Inferior parietal cortex (tissue), 1 donor: ENCODE measurements around the gene EVX1.

Source experiments
- DNase-seq: peaks from one replicate; pipeline ENCODE4 v3.0.0-alpha.2; 2016; ENCODE audit errors: extremely low spot score

EVX1 gene

DNA sequence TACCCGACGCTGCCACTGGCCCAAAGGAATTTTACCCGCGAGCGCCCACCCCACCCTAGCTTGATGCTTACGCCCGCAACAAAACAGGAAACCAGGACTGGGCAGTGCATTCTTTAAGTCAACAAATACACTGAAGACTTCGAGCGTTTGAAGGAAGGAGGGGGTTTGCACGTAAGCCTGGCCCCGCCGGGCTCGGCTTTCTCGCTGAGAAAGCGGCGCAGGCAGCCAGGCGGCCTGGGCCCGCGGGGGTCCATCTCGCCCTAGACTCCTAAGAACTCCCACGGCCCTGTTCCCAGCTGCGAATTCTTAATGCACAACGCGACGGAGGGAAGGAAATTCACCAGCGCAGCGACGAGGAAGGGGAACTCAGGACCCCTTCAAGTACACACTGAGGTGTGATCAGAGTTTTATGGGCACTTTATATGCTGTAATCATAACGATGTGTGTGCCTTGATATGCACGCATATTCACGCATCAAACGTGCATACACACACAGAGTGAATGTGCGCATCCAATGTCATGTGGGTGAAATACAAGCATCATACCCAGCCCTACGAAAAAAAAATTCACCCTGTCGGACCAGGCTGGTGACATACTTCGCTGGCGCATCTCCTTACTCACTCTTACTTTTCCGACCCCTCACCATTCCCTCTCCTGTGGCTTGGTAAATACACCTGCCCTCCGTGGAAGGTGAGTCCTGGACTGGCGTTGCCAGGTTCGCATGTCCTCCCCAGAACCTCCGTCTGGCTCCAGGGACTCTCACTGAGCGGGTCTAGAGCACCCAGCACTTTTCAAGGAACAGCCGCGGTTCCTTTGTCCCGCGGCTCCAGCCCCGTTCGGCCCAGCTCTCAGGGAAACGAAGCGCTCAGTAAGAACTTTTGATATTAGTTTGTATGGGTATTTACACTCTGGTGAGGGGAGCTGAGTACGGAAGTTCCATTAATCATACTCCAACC is 37.0 kb upstream of the EVX1 start:
- DNase-seq, result no peak

DNA sequence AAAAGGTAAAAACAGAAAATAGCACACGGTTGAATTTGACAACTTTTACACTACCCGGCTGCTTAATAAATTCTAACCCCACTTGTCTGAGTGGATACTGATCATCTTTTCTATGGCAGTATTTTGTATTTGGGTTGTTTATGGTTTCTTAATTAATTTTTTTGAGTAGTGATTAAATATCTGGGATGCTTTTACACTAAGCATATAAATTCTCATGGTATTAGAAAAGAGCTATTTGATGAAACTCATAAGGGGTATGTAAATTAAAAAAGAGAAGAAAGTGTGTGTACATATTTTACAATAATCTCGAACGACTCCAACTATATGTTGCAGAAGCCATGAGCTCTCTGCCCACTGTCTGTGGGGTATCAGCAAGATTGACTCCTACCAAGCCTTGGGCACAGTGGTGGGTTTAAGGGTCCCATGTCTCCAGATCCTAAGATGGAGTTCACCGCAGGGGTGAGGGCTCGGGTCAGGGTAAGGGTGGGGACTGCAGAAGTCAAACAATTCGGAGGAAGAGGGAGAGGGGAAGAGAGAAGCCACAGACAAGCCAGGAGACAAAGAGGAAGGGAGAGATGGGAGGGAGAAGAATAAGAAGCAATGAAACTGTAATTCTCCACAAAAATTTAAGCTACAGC is 35.1 kb upstream of the EVX1 start:
- DNase-seq, result no peak

DNA sequence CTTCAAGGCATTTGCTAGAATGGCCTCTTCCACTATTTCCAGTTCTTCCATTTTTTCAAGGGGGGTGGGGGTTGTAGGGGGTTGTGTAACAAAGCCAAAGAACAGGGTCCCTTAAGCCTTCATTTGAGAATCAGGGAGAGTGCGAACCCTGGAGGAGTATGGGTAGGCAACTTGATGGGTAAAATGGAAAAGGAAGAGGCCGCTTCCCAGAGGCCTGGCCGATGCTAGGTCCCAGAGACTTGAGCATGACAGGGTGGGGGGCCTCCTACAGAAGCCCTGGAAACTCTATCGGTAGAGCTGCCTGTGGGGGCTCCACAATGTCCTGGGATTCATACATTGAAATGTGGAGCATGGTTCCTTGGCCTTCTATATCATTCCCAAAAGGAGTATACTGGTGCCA is 33.6 kb upstream of the EVX1 start:
- DNase-seq, result no peak

DNA sequence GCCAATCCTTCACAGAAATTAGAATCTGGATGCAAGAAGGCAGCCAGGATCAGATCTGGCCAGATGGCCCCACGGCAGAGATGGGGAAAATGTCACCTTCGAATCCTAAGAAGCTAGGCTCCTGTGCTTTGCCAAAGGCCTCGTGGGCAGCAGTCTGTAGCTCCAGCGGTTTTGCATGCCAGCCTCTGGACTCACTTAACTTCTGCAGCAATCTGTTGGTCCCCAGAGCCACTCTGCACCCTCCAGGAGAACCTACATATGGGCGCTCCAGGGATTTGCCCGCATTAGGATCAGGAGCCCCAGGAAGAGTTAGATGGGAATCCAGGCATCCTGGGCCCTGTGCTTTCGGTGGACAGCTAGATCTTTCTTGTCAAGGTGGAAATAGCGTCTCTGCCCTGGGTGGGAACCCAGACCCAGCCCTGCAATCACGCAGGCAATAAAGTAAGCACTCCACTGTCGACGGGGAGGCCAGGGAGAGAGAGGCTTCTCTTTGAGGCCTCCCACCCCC is 32.6 kb upstream of the EVX1 start:
- DNase-seq, result no peak

DNA sequence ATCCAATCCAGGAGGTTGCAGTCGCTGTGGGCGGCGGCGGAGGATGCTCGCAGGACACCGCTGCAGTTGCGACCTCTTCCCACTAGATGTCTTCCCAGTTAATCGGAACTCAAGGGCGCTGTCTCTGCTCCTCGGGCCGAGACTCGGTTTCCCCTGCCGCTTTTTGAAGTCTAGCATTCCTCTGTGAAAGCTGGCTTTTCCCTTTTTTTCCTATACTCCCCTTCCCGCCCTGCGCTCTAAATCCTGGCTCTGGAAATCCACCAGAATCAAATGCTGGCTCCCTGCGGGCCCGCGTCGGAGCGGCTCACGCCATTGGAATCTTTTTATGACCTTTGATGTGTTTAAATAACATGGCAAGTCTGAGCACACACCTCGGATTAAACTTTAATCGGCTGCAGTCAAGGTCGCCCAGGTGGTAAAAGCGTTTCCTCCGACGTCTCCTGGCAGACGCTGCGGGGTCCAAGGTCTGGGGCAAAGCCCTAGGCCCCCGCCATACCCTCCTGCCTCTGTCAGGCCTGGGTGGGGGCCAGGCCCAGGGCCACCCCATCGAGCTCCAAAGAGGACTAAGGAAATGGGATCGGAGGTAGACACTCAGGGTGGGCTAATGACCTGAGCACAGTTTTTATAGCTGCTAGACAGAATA is 32.0 kb upstream of the EVX1 start:
- no peak for DNase-seq

DNA sequence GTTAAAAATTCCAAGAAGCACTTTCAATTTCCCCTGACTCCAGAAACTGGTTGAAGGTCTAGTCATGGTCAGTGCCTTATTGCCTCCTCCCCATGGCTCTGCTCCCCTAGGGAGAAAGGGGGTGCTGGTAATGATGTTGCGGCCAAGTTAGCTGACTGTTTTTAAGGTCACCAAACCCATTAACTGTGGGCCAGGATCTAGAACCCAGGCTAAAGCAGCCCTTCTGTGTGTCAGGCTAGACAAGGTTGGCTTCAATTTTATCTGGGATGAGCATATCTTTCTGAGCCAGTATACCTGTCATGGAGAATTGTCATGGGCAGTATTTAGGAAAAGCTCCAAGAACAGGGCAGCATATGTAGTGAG is 31.5 kb upstream of the EVX1 start:
- no peak for DNase-seq

DNA sequence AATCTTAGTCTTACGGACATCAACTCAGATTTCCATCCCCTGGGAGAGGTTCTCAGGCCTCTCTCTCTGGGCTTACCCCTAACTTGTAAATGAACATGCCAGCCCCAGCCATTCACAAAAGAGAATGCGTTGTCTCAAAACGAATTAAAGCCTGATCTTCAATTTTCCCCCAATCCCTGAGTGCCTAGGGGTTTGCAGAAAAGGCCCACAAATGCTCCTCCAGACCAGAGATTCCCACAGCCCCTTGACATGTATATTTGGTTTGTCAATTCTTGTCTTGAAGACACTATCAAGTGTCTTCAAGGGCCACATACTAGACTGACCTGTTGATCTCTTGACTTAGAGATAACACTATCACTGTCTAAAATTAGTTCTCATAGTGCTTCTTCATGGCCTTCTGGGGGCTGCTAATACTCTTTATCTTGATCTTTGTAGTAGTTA is 30.8 kb upstream of the EVX1 start:
- no peak for DNase-seq

DNA sequence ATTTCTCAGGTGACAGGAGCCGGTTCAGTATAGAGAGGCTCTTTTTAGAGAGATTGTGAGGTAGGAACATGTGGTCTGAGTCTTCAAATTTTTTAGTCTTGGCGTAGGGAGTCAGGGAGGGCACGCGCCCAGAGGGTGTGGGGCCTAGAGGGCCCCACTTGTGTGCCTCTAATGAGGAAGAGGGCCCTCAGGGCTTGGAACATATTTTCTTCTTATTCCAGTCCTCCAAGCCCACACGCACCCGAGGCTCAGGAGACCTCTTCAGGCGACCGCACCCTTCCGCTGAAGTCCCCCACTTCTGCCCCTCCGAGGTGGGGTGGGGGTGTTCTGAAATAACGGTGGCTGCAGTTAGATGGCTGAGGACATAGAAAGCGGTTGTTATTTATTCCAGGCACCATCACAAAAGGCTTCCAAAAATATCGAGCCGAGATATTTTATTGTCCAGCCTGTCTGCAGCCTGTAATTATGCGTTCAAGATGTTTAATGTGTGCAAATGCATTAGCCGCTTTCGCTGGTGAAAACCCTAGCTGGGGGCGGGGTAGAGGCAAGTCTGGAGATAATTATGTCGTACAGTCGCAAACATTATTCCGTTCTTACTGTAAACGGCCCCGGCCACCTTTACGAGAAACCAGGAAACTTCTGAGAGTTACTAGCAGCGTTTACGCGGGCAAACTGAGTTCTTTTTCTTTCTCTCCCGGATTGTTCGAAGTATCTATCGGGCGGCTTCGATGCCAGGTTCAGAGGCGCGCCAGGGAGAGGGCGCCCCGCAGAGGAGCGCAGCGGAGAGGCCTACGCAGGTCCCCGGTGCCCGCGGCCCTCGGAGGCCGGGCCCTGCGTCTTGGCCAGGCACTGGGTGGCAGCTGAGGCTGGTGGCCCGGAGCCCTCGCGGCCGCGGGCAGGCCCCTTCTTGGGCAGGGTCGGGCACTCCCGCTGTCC is 29.8 kb upstream of the EVX1 start:
- DNase-seq, result no peak

DNA sequence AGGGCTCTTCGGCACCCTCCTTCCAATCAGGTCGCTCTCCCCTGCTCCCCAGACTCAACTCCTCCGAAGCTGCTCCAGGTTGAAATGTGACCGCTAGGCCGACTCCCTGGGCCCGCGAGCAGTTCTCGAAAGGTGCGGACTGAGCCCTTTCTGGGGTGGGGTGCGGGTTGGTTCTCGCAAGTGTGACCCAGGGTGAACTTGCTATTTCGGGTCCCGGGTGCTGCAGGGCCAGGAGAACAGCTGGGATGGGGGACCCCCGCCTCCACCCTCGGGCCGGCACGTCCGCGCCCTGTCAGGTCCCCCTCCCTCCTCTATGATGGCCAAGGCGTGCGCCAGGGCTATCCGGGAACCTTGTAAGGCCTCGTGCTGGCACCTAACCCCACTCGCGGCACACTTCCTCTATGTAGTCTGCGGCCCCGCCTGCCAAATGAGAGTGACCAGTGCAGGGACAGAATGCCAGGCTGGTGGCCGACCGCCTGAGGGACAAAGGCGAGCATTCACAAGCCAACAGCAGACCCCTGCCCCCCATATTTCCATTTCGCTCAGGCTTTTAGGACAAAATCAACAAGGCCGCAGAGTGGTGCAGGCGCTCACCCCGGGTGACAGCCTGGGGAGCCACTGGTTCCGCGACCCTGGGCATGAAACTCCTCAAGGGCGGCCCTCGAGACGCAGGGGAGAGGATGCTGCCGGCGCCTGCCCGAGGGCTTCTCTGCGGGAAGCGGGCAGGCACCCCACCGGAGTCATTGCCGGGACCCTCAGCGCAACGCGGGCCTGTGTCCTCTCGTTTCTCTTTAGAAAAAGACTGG is 29.0 kb upstream of the EVX1 start:
- no peak for DNase-seq

DNA sequence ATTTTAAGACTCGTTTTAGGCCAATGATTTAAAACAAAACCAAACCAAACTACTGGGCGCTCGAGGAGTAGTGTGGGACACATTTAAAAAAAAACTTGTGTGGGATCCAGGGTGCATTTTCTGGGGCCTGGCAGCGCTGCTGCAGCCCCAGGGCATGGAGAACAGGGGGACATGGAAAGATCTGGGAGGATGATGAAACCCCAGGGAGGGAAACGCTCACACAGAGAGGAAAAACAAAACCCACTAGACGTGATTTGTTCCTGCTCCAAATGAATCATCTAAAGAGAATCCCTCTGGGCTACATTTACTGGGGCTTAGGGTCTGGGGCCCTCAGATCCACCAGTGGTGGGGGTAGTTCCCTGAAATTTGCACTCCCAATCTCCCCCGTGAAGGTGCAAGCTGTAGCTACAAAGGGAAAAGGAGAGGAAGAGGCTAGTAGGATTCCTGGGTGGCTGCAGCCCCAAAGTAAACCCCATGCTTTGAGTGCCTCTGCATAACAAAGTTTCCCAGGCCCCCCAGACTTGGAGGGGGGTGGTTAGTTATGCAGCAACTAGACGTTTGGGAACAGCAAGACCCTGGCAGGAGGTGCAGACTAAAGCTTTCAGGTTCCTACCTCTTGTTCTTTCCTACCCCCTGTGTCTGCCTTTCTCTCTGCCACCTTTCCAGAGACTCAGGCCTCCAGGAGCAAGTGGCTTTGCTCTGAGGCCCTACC is 28.2 kb upstream of the EVX1 start:
- no peak for DNase-seq

DNA sequence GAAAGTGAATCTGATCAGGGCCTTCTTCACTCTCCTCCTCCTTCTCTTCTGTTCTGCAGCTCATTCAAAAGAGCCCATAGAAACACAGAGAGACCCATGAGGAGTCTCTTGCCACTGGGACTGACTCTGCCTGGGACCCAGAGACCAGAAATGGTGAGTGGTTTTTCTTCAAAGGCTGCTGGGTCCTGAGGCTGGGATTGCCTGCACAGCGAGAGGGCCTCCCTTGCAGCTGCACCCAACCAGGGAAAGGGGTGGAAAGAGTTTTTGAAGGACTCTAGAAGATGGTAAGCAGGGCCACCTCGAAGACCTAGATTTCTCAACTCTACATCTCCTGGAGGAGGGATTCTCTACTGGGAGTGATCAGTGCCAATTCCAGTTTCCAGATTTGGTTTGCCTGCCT is 27.2 kb upstream of the EVX1 start:
- DNase-seq, result no peak

DNA sequence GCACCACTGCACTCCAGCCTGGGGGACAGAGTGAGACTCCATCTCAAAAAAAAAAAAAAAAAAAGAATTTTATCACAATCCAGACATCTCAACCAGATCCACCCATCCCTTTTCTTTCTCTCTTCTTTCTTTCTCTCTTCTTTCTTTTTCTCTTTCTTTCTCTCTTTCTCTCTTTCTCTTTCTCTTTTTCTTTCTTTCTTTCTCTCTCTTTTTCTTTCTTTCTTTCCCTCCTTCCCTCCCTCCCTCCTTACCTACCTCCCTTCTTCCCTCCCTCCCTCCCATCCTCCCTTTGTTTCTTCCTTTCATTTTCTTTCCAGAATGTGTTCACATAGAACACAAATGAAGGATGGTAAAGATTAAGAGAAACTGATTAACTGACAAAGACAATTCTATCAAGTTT is 24.7 kb upstream of the EVX1 start:
- no peak for DNase-seq

DNA sequence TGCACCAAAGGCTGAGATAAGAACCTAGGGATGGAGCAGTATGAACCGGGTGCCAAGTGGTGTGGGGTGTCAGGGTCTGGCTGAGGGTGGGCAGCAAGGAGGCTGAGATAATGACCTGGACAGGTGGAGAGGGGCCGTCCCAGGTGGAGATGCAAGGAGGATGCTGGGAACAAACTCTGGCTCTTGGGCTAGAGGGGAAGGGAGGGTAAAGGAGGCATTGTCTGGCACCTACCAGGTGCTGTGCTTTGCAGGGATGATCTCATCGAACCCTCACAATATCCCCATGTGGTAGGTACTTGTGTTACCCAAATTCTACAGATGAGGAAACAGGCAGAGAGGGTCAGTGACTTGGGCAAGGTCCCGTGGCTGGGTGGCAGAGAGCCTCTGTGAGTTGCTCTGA is 22.8 kb upstream of the EVX1 start:
- DNase-seq, result no peak

DNA sequence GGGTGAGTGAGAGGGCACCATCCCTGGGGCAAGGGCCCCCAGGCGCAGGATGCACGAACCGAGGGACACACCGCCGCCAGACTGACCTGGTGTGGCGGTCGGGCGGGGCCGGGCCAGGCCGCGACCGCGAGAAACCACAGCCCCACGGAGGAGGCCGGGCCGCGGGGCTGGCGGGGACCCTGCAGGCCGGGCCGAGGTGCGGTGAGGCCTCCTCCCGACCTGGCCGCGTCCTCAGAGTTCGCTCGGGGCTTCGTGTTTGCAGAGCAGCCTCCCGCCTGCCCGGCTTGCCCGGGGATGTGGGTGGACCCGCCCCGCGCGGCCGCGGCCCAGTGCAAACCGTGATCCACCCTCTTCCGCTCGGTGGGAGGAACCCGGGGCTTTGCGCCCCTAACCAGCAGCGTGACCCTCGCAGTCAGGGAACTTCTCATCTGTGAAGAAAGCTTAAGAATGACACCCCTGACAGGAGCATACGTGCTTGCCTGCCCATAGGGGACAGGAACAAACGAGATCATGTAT is 22.1 kb upstream of the EVX1 start:
- DNase-seq, result no peak

DNA sequence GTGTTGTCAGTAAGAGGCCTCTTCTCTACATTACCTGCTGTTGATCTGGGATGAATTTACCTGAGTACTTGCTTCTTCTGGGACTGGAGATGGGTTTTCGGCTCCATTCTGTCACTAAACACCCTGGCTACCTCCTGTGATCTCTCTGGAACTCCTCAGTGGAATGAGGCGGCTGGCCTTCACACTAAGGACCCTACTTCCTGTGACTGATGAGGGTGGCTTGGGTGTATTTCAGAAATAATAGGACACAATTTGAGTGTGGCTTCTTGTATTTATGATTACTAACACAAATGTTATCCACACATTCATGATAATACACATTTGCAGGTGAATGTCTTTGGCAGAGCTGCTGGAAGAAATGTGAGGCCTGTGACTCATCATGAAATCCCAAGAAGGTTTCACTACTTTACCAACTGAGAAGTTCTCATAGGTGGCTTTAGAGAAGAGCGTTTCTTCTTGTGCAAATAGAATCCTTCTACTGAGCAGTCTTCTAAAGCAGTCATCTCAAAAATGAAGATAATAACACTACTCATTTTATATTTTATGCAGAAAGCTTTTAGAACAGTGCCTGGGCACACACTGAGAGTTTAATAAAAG is 21.3 kb upstream of the EVX1 start:
- no peak for DNase-seq

DNA sequence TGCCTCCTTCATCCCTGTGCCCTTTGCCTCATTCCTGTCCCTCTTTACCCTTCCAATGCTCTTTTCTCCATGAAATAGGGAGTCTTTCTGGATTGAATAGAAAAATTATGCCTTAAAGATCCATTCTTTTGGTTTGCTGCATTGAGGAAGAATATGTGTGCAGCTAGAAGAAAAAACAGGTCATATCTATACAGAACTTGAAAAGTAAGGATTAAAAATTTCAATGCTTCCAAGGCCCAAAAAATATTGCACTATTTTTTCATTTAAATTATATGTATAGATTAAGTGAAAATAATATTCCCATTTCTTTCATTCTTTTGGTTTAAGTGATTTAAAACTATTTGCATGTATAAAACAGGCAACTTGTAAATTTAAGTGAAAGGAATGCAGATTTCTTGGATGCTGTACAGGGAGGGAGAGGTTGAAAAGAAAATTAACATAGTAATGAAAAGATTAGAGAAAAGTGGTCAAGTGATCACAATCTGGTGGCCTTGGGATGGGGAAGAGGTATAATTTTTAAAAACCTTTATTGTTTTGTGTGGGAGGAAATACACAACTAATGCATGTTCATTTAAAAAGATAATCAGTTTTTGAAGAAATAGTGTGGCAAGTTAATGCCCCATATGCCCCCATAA is 18.5 kb upstream of the EVX1 start:
- no peak for DNase-seq

DNA sequence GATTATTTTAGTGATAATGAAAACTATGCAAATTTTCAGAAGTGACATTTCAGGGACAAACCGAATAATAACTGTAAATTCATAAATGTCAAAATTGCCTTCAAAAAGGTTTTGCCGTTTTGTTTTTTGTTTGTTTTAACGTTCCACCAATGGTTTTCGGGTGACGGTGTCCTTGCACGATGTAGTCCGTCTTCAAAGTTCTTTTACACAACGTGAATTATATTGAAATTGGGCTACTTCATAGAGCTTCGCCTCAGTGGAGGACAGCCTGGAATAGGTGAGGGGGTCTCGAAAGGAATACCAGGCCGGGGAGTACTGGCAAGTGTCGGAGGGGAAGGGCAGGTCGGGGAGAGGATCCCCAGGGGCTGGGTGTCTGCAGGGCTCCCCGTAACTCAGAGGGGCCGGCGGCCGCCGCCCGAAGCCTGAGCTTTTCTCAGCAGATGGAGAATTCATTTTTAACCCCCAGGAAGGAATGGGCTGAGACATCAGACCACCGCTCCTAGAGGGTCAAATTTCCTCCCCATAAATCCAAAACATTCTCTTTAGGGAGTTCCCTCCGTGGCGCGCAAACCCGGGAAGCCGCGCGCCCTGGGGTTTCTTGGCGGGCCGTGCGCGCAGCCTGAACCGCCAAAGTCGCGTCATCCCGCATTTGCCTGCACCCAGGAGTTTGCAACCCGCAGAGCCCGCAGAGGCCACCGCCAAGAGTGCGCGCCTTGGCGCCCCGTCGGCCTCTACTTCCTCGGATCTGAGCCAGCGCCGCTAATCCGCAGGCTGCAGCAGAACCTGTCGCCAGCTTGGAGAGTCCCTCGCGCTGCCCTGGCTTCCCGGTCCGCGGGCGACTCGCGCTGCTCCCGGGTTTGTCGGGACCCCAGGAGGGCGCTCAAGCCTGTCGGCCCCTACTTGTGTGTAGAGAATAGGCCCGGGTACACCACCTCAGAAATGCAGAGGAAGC is 17.3 kb upstream of the EVX1 start:
- DNase-seq, result no peak

DNA sequence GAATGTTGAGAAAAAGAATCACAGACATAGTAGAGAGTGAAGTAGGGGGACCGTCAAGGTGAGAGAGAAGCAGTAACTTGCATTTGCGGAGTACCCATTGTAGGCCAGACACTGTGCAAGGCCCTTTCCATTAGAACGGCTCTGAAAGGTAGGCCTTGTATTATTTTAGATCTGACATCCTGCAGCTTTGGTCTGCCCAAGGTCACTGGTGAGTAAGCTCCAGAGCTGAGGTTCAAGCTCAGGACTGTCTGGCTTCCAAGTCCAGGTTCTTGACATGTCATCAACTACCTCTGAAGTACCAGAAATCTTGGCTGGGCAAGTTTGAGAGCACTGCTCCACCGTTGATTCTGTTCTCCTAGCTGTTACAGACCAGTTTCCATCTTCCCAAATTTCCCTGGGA is 13.2 kb upstream of the EVX1 start:
- no peak for DNase-seq
